ENCODE measurements around the gene ST7.

DNA sequence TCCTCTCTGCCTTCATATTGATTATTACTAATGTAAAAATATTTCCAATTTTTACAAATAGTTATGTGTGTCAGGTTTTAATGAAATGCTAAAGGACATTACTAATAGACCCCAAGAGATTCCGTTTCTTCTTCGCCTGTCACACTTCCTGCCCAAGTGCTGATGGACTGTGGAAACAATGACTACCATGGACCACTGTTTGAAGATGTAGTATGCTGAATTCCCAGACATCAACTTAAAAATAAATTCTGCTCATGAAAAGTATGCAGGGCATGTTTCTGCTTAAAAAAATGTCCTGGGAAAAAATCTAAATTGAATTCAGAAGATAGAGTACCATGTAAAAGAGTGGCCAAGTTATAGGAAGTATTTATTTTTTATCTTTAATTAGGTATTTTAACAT lies 52.1 kb downstream of the ST7 start:
- TF ChIP-seq CTCF (IDR thresholded peaks at IDR 0.05) = no peak
- TF ChIP-seq POLR2A (IDR thresholded peaks at IDR 0.05) = no peak

Data from transverse colon (tissue), 3 donors.